PC-3 (cell line): ENCODE data around the gene SEMA4G.

Experiments used
- CTCF ChIP-seq: fragments of 300-600 bp; sonication (generic); conservative IDR thresholded peaks from 2 replicates; pipeline ENCODE4 v1.5.1; 2017; ENCODE audit warnings: antibody characterized with exemption, low read depth, mild to moderate bottlenecking, low read length
- EZH2phosphoT487 ChIP-seq: fragments of 300-600 bp; sonication (generic); IDR thresholded peaks from 2 replicates; pipeline ENCODE4 v1.6.1; 2018; ENCODE audit warnings: mild to moderate bottlenecking, antibody characterized with exemption, low read length, borderline replicate concordance

GRCh38 chr10:101005361-101005760 lies 36.1 kb downstream of the SEMA4G start:
- TF ChIP-seq CTCF (no peak), EZH2phosphoT487 (no peak)
